ENCODE results near the gene WNT8B.
A peak's percentile ranks its signal among the peaks of the same experiment; 100 is the strongest.

Gene WNT8B

DNA sequence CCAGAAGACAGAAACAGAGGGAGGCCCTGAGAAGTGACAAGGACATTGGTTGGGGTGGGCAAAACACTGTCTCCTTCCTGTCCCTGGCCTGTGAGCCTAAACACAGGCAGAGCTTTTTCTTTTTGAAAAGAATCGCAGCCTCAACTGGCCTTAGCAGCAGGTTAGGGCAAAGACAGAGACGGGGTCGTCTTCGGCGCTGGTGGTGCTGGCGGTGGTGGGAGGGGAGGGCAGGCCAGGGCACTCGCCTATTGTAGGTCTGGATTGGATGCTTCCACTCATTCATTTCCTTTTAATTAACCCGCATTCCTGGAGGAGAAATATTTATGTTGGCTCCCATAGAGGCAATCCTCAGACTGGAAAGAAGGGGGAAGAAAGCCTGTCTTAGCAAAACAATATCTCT is 22.6 kb downstream of the WNT8B start:
- no peak for DNase-seq

DNA sequence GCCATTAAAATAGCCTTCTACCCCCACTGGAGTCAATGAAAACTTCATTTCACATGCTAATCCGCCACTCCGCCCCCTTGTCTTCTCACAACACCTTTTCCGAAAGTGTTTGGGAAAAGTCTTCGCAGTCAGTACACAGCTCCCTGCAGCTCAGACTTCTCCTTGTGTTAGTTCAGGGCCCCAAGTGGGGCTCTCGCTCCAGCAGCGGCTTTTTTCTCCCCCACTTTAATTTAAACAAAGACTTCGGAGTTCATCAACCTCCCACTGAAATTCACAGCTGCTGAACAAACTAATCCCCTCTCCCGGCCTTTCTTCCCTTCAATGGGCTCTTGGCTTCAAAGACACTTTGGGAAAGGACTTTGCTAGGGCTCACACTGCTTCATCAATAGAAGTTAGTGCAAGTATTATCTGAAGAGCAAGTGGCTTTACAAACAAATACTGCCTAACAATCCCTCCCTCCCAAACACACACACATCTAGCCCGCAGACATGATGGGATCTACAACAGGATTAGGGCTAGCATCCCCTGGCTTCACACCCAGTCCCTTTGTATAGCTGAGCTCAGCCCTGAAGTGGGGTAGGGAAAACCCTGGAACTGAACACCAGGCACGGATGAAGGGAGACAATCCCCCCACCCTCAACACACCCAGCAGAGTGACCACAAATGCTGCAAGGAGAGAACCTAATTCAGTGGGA is 23.1 kb downstream of the WNT8B start:
- DNase-seq: no peak

DNA sequence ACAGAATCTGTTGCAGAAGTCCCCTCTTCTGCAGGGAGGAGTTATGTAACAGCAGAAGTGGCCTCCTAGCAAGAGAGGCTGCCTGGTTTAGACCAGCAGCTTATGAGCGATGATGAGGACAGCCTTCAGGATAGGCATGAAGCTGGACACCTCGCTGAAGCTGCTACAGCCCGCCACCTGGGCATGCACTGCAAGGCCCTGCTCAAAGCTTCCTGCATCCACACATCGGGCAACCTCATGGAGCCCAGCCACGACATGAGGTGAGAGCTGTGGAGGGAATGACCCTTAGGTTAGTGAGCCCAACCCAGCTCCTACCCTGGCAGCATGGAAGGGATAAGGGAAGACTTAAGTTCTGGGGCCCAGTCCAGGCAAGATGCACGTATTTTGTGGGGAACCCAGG is 24.7 kb downstream of the WNT8B start:
- no peak for DNase-seq

DNA sequence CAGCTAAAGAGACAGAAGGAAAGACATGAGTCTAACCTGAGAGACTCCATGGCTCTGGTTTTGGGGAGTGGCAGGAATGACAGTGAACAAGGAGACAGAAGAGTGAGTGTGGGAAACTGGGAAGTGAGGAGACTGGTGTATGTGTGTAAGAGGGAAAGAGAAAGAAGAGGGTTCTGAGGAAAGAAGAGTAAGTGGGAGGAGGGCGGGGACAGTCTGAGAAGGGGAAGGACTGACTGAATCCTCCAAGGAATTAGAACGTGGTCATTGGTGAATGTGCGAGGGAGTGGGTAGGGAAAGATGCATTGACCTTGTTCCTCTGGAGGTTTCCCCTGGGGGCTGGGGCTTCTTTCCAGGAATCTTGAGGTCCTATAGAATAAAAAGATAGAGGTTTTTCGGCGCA is 26.6 kb downstream of the WNT8B start:
- no peak for DNase-seq

DNA sequence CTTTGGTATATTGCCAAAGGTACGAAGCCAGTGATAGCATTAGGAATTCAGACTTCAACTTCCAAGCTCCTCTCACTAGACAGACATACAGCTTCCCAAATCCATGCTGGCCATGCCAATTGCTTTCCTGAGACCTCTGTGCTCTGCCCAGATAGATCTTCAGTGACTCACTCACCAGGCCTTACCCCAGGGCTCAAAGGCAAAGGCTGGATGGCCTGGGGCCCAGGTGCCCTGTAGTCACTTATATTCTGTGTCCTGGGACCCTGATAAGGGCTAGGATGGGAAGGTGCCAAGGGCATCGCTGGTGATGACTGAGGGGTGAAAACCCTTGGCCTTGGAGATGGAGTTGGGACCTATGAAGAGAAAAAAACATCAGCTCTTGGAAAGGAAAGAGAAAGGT is 27.7 kb downstream of the WNT8B start:
- DNase-seq: no peak

DNA sequence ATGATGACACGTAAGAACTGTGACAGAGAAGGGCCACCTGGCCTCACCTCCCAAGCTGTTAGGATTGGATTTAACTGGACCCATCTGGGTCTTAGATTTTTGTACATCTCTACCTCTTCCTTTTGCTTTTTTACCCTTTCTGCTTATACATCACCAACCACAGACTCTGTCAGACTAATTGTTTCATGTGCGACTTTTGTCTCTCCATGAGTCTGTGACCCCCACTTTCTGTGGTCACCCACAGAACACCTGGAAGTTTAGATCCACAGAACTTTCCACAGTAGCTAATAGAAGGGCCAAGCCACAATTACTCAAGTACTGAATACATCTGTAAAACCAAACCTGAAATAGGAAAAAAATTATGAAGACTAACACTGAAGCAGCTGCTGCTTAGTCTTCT is 33.8 kb downstream of the WNT8B start:
- DNase-seq: peak; percentile 42

DNA sequence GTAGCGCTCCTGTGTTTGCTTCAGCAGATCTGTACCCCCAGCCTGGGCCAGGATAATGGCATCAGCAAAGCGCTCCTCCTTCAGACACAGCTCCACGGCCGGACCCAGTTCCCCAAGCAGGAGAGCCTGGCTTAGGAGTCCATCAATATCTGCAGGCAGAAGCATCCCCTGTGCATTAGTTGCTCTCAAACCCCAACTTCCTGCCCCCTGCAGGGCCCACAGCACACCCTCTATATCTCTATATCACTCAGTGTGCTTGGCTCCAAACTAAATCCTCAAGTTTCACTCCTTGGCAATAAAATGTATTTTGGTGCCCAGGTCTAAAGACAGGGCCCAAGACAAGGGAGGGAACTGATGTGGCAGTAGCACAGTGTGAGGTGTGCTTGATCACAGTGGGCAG is 35.2 kb downstream of the WNT8B start:
- no peak for DNase-seq

DNA sequence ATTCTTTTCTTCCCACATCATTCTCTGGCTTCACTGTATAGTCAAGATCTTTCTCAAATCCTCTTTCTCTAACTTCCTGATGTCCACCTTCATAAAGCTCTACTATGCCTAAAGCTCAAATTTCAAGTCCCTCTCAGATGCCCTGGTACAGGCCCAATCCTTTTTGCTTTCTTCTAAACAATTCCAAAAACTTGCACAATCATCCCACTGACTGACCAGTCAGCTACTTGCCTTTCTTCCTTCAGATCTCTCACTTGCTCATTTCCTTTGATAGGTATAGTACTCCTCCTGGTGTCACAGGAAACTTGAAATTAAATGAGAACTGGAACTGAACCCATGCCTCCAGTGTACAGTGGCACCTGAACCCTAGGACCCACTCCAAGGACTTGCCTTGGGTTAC is 38.6 kb downstream of the WNT8B start:
- no peak for DNase-seq

DNA sequence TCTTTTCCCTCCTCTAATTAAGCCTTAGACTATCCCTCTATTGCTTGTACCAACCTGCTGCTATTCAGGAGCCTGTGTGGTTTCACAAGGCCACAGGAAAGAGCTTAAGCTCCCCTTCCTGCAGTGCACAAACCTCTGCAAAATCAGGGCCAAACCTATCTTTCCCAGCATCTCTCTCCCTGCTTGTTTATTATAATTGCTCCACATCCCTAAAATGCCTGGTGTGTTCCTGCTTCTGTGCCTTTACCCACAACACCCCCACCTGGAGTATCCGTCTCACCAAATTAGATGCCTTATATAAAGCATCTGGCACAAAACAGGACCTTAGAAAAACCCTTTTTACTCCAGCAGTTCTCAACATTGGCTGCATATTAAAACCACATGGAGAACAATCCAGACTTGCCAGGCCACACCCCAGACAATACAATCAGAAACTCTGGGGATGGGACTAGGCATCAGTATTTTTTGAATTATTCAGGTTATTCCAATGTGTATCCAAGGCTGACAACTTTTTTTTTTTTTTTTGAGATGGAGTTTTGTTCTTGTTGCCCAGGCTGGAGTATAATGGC is 40.2 kb downstream of the WNT8B start:
- no peak for DNase-seq

DNA sequence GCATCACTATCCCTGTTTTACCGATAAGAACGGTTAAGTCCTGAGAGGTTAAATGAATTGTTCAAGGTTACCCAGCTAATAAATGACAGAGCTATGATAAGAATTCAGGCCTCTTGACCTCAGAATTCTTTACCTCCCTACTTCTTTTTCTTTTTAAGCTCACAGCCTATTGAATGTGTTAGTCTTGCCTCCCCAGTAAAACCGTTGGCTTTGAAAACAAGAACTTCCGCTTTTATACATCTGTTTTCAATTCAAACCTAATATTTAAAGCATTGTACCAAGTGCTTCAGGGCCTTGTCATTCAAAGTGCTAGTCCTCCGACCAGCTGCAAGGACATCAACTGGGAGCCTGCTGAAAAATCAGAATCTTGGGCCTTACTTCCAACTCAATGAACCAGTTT is 41.3 kb downstream of the WNT8B start:
- no peak for DNase-seq

DNA sequence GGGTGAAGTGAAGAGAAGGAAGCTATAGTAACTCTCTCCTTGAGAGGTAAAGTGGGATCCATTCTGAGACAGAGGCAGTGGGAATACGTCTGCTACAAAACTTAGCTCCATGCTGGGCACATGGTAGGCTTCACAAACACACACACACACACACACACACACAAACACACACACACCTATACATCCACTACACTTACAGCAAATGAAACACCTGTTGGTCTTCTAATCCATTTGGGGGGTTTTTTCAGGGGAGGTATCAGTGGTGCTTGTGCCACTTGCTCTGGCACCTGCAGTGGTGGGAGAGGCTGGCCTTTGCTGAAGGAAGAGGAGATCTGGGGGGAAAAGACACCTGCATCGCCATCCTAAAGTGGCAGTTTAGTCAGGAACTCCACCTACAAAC is 42.4 kb downstream of the WNT8B start:
- DNase-seq: no peak

DNA sequence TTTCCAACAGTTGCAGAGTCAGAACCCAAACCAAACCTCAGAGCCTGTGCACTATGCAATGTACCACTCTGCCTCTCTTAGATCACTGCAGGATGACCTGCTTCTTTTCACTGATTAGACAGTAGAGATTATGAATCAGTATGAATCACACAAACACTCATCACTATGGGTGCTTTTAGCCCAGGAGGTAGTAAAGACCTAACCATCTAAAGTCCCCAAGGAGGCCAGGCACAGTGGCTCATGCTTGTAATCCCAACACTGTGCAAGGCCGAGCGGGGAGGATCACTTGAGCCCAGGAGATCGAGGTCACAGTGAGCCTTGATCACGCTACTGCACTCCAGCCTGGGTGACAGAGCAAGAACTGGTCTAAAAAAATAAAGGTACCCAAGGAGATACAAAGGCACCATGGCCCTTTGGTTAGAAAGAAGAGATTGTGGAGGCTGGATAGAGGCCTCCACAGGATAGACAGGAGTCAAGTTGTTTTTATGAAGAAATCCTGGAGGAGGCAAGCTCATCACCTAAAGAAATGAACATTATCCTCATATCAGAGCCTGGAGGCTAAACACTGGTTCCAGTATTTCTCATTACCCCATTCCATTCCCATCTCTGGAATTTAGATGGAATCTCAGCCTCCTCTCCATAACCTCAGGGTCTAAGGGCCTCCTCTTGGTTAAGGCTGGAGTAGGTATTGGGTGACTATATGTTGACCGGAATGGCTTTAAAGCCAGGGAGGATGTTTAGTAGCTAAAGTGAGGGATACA is 44.0 kb downstream of the WNT8B start:
- DNase-seq: peak; percentile 57

DNA sequence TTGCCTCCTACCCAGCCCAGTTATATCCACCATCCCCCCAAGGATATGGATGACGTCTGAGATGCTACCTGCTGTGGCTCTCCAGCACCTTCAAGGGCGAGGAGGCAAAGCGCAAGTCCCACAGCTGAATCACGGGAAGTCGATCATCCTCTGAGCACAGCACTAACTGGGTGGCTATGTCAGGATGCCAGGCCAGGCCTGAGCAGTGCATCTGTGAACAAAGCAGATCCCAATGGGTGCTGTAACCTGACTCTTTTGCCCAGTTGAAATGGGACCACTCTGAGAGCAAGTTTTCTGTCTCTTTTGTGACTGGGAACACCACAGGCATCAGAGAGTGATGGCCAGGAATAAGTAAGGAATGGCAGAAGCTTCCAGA is 44.5 kb downstream of the WNT8B start:
- no peak for DNase-seq

DNA sequence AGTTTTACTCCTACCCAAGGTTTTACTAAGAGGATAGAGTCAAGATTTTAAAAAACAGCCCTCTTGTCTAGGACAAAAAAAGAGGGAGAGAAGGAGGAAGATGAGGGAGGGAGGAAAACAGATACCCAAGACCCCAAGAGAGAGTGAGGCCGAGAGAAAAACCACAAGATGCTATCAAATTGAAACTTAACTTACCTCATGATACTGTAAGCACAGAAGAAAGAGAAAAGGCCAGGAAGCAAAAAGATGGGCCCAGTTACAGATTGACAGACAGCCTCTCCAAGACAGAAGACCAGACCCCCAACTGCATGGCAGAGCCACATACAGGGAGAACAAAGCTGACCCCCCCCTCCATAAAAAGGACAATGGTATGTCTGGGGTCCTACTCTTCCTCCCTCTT is 45.5 kb downstream of the WNT8B start:
- DNase-seq: no peak

DNA sequence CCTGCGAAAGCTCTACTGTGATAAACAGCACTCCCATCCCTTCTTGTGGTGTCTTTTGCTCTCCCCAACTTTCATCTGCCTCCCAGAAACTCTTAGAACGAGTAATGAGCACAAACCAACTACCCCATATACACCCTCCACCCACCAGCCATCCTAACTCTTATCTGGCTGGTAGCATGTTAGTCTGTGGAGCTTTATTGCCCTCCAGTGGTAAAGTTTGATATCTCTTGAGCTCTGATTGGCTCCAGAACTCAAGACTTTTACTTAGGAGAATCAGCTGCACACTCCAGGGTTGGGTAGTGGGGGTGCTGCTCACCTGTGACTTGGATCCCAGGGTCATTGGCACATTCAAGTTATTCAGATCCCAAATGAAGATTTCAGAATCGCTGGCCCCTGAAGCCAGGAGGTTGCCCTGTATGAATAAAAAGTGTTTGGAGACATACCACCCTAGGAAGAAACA is 45.9 kb downstream of the WNT8B start:
- peak; percentile 47 for DNase-seq

DNA sequence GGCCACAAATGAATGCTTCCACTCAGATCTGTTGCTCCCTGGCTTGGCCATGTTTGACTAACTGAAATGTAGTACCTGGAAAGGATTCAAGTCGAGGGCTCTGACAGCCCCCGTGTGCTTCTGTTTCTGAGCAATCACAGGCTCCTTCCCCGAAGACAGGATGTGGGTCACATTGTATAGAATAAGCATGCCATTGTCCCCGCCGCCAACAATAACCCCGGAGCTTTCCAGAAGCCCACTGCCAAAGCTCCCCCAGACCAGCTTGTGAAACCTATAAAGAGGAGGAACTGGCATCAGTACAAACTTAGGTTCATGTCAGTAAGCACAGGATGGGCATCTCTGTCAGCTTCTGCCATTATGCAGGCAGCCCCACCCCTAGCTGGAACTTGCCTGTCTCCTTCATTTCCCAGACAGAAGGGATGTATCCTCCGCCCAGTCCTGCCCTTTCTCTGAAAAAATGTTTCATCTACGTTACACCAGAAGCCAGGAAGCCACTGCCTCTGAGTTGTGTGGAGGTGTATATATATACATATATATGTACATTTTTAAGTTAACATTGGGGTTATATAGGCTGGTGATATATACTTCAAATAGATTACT is 46.5 kb downstream of the WNT8B start:
- peak; percentile 73 for DNase-seq

DNA sequence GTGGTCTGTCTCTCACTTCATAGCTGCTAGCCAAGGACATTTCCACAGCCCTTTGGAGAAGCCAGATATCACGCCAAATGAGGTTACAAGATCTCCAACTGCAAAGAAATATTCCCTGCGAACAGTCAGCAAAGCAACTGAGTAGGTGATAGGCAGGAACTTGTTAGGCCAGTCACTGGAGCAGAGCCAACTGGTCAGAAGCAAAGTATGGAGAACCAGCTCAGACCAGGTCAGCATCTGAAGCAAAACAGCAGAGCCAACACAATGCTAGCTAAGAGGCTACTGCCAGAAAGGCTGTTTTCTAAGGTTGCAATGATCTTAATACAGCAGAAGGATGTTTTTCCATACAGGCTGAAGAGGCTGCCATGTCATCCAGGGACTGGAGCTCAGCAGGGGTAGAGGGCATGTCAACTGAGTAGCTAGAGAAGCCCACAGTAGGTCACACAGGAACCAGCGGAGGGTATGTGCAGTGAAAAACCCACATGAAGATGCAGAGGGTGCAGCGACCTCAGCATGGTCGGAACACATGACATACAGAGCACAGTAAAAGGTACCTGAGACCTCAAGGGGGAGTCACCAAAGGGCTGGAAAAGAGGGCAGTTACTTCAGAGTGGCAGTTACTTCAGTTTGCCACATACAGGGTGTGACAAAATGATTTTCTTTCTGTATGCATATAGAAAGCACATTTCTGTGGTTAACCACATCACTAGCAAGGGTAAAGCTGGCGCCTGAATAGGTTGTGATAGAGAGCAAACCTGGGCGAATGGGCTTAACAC is 47.9 kb downstream of the WNT8B start:
- DNase-seq: peak; percentile 75

DNA sequence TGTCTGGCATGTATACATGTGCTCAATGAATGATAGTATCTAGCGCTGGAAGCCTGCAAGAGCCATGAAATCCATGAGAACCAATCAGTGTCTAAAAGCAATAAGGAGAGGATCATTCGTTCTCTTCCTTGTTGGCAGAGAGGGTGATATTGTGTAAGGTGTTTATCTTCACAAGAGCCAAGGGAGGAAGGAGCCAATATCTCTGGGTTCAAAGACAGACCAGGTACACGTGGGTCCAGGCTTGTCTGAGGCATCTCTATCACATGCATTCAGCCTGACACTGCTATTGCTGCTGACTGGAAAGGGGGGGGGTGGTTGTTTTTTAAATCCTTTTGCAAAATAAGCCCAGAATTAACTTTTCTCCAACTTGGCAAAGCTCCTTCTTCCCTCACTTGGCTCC is 52.8 kb downstream of the WNT8B start:
- DNase-seq: no peak

DNA sequence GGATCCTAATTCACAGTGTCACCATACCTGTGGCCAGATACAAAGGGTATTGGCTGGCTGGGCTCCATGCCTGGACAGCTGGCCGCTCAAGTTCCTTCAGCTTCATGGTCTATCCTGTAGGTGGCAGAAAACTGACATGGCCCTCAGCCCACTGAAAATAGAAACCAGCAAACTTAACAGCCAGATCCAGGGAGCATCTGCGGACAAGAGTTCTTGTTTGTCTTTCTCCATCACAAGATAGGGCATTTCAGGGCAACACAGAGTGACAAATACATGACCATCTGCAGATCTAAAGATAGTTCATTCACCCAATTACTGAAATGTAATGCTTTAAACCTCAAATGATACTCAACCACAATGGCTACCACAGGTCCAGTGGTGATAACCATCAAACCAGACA is 54.0 kb downstream of the WNT8B start:
- DNase-seq: no peak

DNA sequence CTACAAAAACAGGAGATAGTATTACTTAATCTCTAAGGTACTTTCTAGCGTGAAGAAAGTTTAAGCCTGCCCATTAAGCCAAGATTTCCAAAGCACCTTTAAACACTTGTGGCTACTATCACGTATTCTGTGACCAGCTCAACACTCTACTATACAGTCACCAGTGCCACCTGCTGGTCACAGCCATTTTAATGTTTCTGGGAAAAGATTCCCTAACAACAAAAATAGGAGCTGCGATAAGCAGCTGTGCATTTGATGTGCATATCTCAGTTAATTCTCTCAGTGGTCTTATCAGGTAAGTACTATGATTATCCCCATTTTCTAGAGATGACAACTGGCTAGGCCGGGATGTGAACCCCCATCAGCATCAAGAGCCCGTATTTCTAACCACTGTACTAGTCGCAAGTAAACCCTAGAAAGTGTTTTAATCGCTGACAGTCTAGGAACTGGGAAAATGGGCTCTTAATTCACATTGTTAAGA is 56.0 kb downstream of the WNT8B start:
- DNase-seq: peak; percentile 81

DNA sequence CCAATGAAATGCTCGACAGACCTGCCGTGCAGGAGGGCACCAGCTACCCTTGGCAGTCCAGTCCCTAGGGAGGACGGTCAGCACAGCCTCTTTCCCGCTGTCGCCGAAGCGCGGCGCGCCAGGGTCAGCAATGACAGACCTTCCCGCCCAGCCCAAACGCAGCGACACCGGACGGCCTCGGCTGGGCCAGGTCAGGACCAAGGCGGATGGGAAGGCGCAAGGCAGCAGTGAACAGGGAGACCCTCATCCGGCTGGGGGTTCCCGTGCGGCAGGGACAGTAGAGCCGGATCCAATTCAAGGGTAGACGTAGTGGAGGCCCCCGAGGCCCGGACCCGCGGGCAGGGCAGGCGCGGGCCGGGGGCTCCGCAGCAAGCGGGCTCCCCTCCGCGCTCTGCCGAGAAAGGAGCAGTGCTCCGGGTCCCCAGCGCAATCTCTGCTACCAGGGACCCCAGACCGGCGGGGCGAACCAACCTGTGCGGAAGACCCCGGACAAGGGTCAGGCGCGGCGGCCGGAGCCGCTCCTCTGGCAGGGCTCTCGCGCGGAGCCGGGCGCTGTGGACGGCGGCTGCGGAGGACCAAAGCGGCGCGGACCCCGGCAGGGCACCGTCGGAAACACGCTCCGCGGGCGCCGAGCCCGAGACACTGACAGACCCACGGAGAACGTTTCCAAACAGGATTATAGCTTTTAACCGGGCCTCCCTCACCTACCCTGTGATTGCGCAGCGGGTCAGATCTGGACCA is 56.7 kb downstream of the WNT8B start, which contains the start of gene SEC31B:
TSS of gene SEC31B (minus strand) at position 551 of the 741 bp plus-strand sequence. CDS start 2,909 bp downstream, outside the sequence.
- no peak for DNase-seq

DNA sequence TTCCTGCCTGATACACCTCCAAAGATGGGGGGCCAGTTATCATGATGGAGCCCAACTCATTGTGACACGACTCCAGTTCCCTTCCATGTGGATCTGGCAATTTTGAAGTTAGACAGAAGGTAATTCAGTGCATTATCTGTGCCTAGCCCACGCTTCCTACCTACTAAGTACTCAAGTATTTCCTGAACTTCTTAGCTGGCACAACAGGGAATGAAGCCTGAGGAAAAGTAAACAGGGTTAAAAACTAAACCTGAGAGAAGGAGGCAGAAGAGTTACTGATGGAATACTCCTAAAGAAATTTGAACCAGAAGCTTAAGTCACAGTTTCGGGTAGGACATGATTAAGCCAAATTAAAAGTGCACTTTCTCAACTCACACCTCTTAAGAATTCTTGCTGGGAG is 58.0 kb downstream of the WNT8B start:
- DNase-seq: no peak
